Measurements from ENCODE around the gene UNG. TPM values are rescaled to one million over a fixed set of nuclear protein-coding genes. Genes with fewer than 3 reads are reported as not detected.

Gene UNG
- total RNA-seq, 6 donors from 2014 or later = 8.2 to 27.6 (median 15.5) TPM

GRCh38 chr12:109069307-109070271 lies 27.8 kb upstream of the UNG start:
- H3K27ac ChIP-seq = no peak overlapping the region
- H3K9me3 ChIP-seq = no peaks in the 10 kb centered on the region
- no peak for ATAC-seq (ENCODE audit: low FRiP score in 2 of 2)
- no peak for TF ChIP-seq POLR2AphosphoS5 (IDR thresholded peaks at IDR 0.05)
- no peak for TF ChIP-seq POLR2A (IDR thresholded peaks at IDR 0.05)
- no peak for TF ChIP-seq EP300 (IDR thresholded peaks at IDR 0.05)
- TF ChIP-seq CTCF (IDR thresholded peaks at IDR 0.05) = no peak
- WGBS, 2 donors = 86 to 87% methylated on average over 17 of the region's 17 CpGs
- no peaks in the 10 kb centered on the region for H3K27me3 ChIP-seq
- DNase-seq = peak in 1 of 2 donors; percentile 26
- no peak overlapping the region for H3K4me3 ChIP-seq
- no peaks in the 10 kb centered on the region for H3K4me1 ChIP-seq
- peaks cover 6 to 83% (median 46%) of the 10 kb centered on the region in 4 donors for H3K36me3 ChIP-seq

GRCh38 chr12:109074866-109075265 lies 22.5 kb upstream of the UNG start:
- Histone ChIP-seq H3K27ac (no peak overlapping the region), H3K27me3 (no peaks in the 10 kb centered on the region), H3K4me3 (no peak overlapping the region), H3K9me3 (no peaks in the 10 kb centered on the region), H3K36me3 (peaks cover 6 to 72% (median 30%) of the 10 kb centered on the region in 4 donors), H3K4me1 (no peaks in the 10 kb centered on the region)
- ATAC-seq (ENCODE audit: low FRiP score in 2 of 2) = no peak
- TF ChIP-seq EP300 (IDR thresholded peaks at IDR 0.05) (no peak), CTCF (IDR thresholded peaks at IDR 0.05) (no peak), POLR2A (IDR thresholded peaks at IDR 0.05) (no peak), POLR2AphosphoS5 (IDR thresholded peaks at IDR 0.05) (no peak)
- DNase-seq = no peak

GRCh38 chr12:109082751-109083150 lies 14.6 kb upstream of the UNG start:
- TF ChIP-seq CTCF (IDR thresholded peaks at IDR 0.05) = no peak
- TF ChIP-seq POLR2A (IDR thresholded peaks at IDR 0.05) = no peak
- no peak for TF ChIP-seq POLR2AphosphoS5 (IDR thresholded peaks at IDR 0.05)
- no peak for TF ChIP-seq EP300 (IDR thresholded peaks at IDR 0.05)
- H3K36me3 ChIP-seq = peaks cover 25 to 84% (median 57%) of the 10 kb centered on the region in 4 donors
- no peaks in the 10 kb centered on the region for H3K9me3 ChIP-seq
- ATAC-seq (ENCODE audit: low FRiP score in 2 of 2) = no peak
- no peak overlapping the region for H3K4me3 ChIP-seq
- DNase-seq = peak in 1 of 2 donors; percentile 41
- no peak overlapping the region for H3K27ac ChIP-seq
- 95 to 97% methylated on average over 14 of the region's 14 CpGs for WGBS, 2 donors
- no peaks in the 10 kb centered on the region for H3K4me1 ChIP-seq
- no peaks in the 10 kb centered on the region for H3K27me3 ChIP-seq

GRCh38 chr12:109084425-109084824 lies 13.0 kb upstream of the UNG start:
- TF ChIP-seq POLR2AphosphoS5 (IDR thresholded peaks at IDR 0.05) (no peak), EP300 (IDR thresholded peaks at IDR 0.05) (no peak), CTCF (IDR thresholded peaks at IDR 0.05) (no peak), POLR2A (IDR thresholded peaks at IDR 0.05) (no peak)
- Histone ChIP-seq H3K36me3 (peaks cover 25 to 89% (median 69%) of the 10 kb centered on the region in 4 donors), H3K27ac (no peak overlapping the region), H3K4me3 (no peak overlapping the region), H3K27me3 (no peaks in the 10 kb centered on the region), H3K4me1 (no peaks in the 10 kb centered on the region), H3K9me3 (no peaks in the 10 kb centered on the region)
- ATAC-seq (ENCODE audit: low FRiP score in 2 of 2) = no peak
- no peak for DNase-seq
- 81 to 92% methylated on average over 2 of the region's 2 CpGs for WGBS, 2 donors

Data from upper lobe of left lung (tissue), 6 donors.